DMS53 (cell line): ENCODE data around the gene PLTP.

ENCODE experiments used
- DNase-seq: peaks from one replicate; lab custom pipeline; 2025; lab: John Stamatoyannopoulos, UW

PLTP gene

DNA sequence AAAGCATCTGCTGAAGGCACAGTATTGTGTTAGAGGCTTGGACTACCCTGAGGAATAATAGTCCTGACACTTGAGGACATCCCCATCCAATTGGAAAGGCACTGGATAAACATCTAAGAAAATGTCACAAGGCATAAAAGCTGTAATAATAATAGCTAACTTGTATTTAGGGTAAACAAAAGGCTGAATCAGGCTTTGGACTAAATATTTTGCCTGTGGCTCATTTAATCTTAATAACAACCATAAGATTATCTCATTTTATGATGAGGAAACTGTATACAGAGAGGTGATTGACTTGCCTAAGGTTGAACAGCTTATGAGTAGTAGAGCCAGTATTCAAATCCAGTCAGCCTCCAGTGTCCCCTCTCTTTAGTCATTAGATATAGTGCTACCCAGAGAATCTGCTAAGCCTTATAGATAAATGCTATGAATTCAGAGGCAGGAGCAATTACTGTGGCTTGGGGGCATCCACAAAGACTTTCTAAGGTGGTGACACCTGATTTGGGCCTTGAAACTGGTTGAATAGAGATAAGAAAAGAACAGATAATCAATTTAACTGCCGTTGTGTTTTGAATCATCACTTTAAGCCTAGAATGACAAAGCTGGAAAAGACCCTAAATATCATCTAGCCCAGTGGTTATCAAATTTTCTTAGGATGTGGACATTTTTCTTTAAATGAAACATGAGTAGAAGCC lies 38.4 kb downstream of the PLTP start:
- DNase-seq: no peak

GRCh38 chr20:45872626-45873025 lies 39.3 kb downstream of the PLTP start:
- DNase-seq: peak; percentile 49

DNA sequence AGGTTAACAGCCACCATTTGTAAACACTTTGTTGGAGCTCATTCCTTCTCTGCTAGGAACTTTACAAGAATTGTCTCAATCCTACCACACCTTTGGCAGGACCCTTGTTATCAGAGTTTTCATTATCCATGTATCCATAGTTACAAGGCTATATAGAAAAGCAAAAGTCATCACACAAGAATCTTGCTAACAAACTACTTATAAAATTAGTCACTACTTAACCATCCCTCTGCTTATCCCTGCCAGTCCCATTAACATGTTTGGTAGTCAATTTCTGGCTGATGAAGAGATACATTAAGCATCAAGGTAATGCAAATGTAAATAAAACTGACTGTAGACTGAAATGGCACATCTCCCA lies 44.2 kb downstream of the PLTP start:
- no peak for DNase-seq

DNA sequence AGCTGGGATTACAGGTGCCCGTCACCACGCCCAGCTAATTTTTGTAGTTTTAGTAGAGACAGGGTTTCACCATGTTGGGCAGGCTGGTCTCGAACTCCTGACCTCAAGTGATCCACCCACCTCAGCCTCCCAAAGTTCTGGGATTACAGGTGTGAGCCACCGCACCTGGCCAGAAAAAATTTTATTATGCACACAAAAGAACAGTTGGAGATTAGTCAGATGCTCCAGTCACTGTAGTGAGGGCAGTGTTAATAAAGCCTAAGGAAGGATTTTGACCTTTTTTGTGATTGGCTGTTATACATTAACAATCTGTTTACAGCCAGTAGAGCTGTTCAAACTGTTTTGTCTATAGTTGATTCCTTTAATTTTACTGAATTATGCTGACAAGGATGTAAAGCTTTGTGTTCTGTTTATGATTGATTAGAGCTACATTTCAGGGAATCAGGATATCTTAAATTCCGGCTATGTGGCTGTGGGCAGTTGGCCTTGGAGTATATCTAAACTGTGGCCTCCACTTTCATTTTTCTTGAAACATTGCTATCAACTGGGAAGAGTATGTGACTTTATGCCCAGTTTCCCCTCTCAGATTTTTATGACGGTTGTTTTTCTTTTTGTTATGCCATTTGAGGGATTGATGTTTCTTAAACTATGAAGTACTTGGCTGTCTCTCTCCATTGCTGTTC lies 44.7 kb downstream of the PLTP start:
- DNase-seq: no peak

- no peak for DNase-seq
Observed at GRCh38 chr20:45866454-45866853, 45.5 kb downstream of the PLTP start.

DNA sequence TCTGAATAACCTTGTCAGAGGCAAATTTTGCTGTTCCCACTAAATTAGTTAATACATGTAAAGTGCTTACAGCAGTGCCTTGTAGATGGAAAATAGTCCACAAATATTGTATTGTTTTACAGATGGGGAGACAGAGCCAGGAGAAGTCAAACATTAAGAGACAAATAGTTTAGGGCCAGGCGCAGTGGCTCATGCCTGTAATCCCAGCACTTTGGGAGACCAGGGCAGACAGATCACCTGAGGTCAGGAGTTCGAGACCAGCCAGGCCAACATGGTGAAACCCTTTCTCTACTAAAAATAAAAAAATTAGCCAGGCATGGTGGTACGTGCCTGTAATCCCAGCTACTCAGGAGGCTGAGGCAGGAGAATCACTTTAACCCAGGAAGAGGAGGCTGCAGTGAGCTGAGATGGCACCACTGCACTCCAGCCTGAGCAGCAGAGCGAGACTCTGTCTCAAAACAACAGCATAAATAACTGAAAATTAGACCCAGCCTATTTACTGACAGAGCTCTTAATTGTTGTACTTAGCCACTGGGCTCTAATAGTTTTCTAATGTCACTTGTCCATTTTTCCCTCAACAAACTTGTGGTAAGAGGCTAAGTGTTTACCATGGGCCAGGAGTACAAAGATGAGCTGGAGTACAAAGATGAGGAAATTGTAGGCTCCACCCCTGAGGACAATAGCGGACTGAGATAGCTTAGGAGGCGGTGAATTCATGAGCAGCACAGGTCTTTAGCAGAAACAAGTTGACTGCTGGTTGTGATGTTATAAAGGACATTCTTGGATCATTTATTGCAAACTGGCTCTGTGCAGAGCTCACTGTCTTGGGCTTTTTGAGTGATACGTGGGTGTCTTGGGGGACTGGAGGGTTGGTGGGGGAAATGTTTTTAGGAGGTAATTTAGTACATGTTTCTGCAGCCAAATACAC lies 48.1 kb downstream of the PLTP start:
- DNase-seq: peak; percentile 38

- peak; percentile 85 for DNase-seq
Observed at GRCh38 chr20:45861221-45862075, 50.5 kb downstream of the PLTP start.

- DNase-seq: peak; percentile 50
Observed at GRCh38 chr20:45860560-45861220, 51.3 kb downstream of the PLTP start.

GRCh38 chr20:45859916-45860315 lies 52.0 kb downstream of the PLTP start:
- DNase-seq: no peak

DNA sequence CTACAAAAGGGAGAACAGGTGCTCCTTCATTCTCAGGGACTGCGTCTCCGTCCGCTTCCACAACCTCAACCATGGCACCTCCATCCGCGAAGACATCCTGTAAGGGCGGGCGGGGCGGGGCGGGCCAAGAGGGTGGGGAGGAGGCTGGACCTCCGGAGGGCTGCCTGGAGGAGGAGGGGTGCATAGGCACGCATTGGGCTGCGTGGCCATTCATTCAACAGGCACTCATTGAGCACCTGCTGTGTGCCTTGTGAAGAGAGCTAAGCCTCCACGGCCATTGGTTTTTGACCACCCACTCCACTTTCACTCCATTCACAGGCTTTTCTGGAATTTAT lies 54.1 kb downstream of the PLTP start:
- peak; percentile 81 for DNase-seq

- DNase-seq: peak; percentile 100
Observed at GRCh38 chr20:45857114-45857881, 54.7 kb downstream of the PLTP start, which contains the start of the genes ACOT8 and ZSWIM3. TSS of gene ACOT8 (minus strand) at chr20:45857392. CDS start at chr20:45857315, 77 bp downstream. TSS of gene ZSWIM3 (plus strand) at chr20:45857614. CDS start at chr20:45857826, 212 bp downstream.

- no peak for DNase-seq
Observed at GRCh38 chr20:45853484-45853883, 58.5 kb downstream of the PLTP start.

GRCh38 chr20:45852326-45852725 lies 59.6 kb downstream of the PLTP start:
- no peak for DNase-seq

DNA sequence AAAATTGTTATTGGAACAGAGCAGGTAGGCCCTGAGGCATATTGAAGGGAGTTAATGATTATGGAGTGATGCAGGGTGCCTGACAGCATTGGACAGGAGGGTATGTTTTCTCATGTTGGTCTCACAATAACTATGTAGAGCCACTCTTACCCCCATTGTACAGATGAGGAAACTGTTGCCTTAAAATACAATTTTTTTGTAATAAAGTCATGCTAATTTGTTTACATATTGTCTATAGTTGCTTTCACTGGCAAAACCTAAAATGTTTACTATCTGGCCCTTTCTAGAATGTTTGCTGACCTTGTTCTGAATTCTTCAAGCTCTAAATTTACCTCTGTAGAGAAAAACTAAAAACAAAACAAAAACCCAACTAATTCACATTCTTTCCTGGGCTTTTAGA lies 60.5 kb downstream of the PLTP start:
- no peak for DNase-seq

DNA sequence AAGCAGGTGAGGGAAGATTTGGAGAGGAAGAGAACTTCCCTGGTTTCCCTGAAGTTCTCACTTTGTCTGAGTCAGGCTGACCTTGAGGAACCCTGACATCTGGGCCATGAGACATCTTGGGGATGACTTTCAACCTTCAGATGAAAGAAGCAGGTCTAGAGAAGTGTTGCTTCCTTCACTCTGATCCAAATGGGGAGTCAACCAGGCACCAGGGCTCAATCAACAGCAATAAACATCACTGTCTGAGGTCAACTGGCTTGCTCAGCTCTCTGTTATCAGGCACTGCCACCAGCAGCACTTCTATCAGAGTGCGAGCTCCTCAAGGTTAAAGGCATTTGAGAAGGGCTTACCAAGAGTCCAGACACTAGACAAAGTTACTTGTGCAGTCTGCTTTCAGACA lies 61.0 kb downstream of the PLTP start:
- no peak for DNase-seq

DNA sequence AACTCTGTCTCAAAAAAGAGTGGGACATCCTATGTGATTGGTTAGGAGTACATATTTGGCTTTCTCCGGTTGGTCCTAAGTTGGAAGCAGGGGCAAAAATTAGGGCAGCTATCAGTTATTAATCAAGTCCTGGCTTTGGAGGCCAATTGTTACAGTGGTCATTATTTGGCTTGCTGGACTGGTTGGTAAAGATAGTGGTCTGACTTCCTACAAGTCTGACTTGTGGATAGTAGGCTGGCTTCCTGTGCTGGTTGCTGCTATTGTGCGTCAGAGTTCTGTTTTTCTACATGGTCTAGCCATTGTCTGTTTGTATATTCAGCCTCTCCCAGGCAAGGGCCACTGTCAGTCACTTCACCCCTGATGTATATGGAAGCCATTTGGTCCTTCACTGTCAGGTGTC lies 61.7 kb downstream of the PLTP start:
- no peak for DNase-seq

DNA sequence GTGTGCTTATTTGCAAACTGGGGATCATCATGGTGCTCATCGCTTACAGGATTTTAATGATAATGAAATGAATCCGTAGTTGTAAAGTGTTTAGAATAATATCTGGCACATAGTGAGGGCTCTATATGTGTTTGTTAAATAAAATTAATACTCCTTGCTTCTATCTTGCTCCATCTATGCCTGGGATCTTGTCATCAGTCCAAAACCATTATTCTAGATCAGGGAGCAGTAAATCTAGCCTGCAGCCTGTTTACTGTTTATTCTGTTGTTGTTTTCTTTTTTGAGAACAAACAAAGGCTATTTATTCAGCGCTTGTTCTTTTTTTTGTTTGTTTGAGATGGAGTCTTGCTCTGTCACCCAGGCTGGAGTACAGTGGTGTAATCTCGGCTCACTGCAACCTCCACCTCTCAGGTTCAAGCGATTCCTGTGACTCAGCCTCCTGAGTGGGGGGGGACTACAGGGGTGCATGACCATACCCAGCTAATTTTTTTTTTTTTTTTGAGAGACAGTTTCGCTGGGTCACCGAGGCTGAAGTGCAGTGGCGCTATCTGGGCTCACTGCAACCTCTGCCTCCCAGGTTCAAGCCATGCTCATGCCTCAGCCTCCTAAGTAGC lies 62.9 kb downstream of the PLTP start:
- DNase-seq: no peak
